K562 treated with DMSO at 1 percent for 48 hours (cell line): ENCODE measurements around the gene PIMREG. TPM values are rescaled to one million over a fixed set of nuclear protein-coding genes. Genes with fewer than 3 reads are reported as not detected.

Source experiments
- total RNA-seq: library from RNA; unstranded; fragments of 300-600 nt; gene quantifications from 2 replicates; pipeline ENCODE4 v1.2.3, GENCODE V29; 2022; ENCODE audit warnings: low replicate concordance; ENCODE audit errors: extremely low read depth

PIMREG gene, protein sequence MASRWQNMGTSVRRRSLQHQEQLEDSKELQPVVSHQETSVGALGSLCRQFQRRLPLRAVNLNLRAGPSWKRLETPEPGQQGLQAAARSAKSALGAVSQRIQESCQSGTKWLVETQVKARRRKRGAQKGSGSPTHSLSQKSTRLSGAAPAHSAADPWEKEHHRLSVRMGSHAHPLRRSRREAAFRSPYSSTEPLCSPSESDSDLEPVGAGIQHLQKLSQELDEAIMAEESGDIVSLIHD
- not detected in 2 replicates for total RNA-seq

GRCh38 chr17:6443692-6444570 is at the start of gene PIMREG:
Gene PIMREG, plus strand, starts transcription at chr17:6444455. Its CDS starts 656 bp downstream, at chr17:6445111.

GRCh38 chr17:6435051-6435450 is 9.2 kb upstream of the PIMREG start, which contains the start of gene AIPL1:
Gene AIPL1, minus strand, starts transcription at chr17:6435121. Its CDS starts 17 bp downstream, at chr17:6435104.

Other genes with a start within 250 kb of the PIMREG start
- not detected in 2 replicates for gene AIPL1, start 9.3 kb upstream of the PIMREG start, total RNA-seq
- not detected in 2 replicates for gene PITPNM3, start 112.1 kb downstream of the PIMREG start, total RNA-seq
- not detected in 2 replicates for gene KIAA0753, start 196.3 kb downstream of the PIMREG start, total RNA-seq
- not detected in 2 replicates for gene TXNDC17, start 196.6 kb downstream of the PIMREG start, total RNA-seq
- gene MED31, start 207.2 kb downstream of the PIMREG start, total RNA-seq = not detected in 2 replicates
- not detected in 2 replicates for gene C17orf100, start 207.3 kb downstream of the PIMREG start, total RNA-seq